OCI-LY3 (cell line): ENCODE measurements around the gene FAM168B.

Experiments used
- EZH2phosphoT487 ChIP-seq: fragments of 200-600 bp; shearing (Covaris generic); IDR thresholded peaks from 2 replicates; pipeline ENCODE4 v1.6.1; 2018; ENCODE audit warnings: antibody characterized with exemption, mixed run types, low read depth
- TF ChIP-seq, protein P1 (sequence below): fragments of 200-600, 300-600 bp; sonication (generic); IDR thresholded peaks from 2 replicates; pipeline ENCODE4 v1.5.1; 2014; ENCODE audit warnings: antibody characterized with exemption, low read length, low read depth

DNA sequence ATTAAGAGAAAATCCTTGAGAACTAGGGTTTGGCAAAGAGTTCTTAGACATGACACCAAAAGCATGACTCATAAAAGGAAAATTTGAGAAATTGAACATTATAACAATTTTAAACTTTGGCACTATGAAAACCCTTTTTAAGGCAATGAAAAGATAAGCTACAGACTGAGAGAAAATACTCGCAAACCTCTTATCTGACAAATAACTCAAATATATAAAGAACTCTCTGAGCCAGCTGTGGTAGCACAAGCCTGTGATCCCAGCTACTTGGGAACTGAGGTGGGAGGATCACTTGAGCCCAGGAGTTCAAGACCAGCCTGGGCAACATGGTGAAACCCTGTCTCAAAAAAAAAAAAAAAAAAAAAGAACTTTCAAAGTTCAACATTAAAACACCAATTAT lies 70.5 kb downstream of the FAM168B start:
- TF ChIP-seq, protein P1, sequence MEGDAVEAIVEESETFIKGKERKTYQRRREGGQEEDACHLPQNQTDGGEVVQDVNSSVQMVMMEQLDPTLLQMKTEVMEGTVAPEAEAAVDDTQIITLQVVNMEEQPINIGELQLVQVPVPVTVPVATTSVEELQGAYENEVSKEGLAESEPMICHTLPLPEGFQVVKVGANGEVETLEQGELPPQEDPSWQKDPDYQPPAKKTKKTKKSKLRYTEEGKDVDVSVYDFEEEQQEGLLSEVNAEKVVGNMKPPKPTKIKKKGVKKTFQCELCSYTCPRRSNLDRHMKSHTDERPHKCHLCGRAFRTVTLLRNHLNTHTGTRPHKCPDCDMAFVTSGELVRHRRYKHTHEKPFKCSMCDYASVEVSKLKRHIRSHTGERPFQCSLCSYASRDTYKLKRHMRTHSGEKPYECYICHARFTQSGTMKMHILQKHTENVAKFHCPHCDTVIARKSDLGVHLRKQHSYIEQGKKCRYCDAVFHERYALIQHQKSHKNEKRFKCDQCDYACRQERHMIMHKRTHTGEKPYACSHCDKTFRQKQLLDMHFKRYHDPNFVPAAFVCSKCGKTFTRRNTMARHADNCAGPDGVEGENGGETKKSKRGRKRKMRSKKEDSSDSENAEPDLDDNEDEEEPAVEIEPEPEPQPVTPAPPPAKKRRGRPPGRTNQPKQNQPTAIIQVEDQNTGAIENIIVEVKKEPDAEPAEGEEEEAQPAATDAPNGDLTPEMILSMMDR = no peak
- no peak for TF ChIP-seq EZH2phosphoT487
